AG10803 (cell line): ENCODE data around the gene MPPED2.

Experiments
- DNase-seq: peaks from one replicate; pipeline ENCODE4 v3.0.0; 2010; ENCODE audit warnings: low read depth
- H3K4me3 ChIP-seq: 2 replicates; pipeline ENCODE4 v1.5.1; 2011; ENCODE audit warnings: mild to moderate bottlenecking, low read length, control low read depth
- TF ChIP-seq, protein P1 (sequence below): conservative IDR thresholded peaks from 2 replicates; pipeline ENCODE4 v1.5.1; 2011; ENCODE audit warnings: mild to moderate bottlenecking, low read length, control low read depth, inconsistent platforms

Gene MPPED2

DNA sequence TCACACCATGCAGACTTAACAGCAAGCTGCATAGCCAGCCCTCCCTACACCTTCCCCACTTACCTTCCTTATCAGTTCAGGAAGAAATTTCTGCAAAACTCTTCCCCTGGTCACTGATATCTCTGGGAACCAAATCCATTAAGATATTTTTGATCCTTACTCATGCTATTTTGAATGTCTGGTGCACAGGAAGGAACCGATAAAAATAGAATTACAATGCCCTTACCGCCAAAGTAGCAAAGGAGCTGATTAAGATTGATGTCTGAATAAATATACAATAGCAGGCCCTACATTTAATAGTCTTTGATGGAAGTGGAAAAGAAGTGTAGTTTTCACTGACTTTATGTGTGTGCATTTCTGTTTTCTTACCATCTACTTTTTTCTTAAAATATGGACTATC lies 117.3 kb downstream of the MPPED2 start:
- DNase-seq = no peak
- H3K4me3 ChIP-seq = no peak overlapping the region
- TF ChIP-seq, protein P1, sequence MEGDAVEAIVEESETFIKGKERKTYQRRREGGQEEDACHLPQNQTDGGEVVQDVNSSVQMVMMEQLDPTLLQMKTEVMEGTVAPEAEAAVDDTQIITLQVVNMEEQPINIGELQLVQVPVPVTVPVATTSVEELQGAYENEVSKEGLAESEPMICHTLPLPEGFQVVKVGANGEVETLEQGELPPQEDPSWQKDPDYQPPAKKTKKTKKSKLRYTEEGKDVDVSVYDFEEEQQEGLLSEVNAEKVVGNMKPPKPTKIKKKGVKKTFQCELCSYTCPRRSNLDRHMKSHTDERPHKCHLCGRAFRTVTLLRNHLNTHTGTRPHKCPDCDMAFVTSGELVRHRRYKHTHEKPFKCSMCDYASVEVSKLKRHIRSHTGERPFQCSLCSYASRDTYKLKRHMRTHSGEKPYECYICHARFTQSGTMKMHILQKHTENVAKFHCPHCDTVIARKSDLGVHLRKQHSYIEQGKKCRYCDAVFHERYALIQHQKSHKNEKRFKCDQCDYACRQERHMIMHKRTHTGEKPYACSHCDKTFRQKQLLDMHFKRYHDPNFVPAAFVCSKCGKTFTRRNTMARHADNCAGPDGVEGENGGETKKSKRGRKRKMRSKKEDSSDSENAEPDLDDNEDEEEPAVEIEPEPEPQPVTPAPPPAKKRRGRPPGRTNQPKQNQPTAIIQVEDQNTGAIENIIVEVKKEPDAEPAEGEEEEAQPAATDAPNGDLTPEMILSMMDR = no peak

- no peak for DNase-seq
- TF ChIP-seq, protein P1 = no peak
- H3K4me3 ChIP-seq = no peak overlapping the region
Measured at GRCh38 chr11:30467176-30467575, 119.0 kb downstream of the MPPED2 start.

DNA sequence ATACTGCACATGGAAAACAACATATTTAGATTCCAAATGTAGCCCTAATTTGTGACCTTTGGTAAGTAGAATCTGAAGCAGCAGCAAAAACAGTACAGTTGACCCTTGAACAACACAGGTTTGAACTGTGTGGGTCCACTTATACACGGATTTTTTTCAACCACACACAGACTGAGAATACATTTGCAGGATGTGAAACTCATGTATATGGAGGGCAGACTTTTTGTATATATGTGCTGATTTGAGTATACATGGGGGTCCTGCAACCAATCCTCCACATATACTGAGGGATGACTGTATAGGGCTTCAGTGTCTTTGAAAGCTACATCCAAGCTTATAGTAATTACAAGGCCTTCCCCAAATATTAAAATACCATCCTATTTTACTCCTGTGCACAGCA lies 120.5 kb downstream of the MPPED2 start:
- no peak overlapping the region for H3K4me3 ChIP-seq
- TF ChIP-seq, protein P1 = no peak
- no peak for DNase-seq

DNA sequence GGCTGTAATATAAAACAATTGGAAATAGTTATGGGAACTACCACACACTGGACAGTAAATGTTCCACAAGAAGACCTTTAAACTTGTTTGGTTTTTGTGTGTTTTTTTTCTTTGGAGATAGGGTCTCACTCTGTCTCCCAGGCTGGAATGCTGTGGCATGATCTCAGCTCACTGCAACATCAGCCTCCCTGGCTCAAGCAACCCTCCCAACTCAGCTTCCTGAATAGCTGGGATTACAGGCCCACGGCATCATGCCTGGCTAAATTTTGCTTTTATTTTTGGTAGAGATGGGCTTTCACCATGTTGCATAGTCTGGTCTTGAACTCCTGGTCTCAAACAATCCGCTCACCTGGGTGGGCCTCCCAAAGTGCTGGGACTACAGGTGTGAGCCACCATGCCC lies 121.0 kb downstream of the MPPED2 start:
- TF ChIP-seq, protein P1 = no peak
- DNase-seq = no peak
- H3K4me3 ChIP-seq = no peak overlapping the region

DNA sequence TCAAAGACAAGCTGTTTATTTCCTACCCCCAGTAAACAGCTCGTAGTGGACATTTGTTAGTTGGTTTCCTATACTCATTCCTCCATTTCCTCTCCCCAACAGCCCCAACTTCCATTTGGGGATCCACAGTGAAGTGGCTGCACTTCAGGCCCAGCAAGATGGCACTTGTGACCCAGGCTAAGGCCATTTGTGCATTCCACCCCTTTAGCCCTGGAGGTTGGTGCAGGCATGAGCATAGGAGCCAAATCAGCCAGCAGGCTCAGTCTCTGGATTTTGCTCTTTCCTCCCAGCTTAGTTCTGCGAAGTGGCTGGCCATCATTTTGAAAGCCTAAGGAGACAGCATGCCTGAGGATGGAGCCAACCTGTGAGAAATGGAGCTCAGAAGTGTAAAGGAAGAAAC lies 122.9 kb downstream of the MPPED2 start:
- TF ChIP-seq, protein P1 = no peak
- DNase-seq = no peak
- H3K4me3 ChIP-seq = no peak overlapping the region

DNA sequence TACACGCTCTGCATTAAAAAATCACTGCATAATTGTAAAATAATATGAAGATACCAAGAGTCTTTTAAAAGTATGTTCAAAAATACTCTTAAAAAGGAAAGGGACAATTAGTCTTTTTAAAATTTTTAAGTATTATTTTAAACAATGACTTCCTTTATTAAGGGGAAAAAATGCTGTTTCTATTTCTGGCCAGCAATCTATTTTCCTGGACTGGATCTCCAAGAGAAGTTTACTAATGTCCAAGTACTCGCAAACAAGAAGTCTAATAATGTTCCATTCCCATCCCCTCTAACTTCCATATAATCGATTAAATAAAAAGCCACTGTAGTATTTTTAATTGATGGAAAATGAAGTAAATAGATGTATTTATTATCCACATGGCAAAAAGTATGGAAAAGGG lies 123.7 kb downstream of the MPPED2 start:
- TF ChIP-seq, protein P1 = no peak
- no peak for DNase-seq
- no peak overlapping the region for H3K4me3 ChIP-seq

DNA sequence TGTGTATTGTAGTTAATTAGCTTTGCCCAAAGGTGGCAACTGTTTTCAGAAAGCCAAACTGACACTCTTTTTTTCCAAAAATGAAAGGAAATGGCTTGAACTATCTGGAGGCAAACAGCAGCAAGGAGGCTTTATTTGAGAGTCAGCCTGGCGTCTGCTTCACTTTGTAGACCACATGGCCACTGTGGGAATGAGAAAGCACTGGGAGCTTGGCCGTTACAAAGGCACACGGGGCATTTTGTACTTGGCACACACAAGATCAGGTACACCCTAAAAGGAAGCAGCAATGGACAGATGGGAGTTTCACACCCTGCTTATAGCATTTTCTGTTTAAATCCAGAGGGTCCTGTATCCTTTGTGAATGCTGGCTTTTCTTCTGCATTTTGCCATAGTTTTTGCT lies 126.3 kb downstream of the MPPED2 start:
- no peak overlapping the region for H3K4me3 ChIP-seq
- TF ChIP-seq, protein P1 = no peak
- no peak for DNase-seq
